Measurements from ENCODE around the gene DHTKD1.

DNA sequence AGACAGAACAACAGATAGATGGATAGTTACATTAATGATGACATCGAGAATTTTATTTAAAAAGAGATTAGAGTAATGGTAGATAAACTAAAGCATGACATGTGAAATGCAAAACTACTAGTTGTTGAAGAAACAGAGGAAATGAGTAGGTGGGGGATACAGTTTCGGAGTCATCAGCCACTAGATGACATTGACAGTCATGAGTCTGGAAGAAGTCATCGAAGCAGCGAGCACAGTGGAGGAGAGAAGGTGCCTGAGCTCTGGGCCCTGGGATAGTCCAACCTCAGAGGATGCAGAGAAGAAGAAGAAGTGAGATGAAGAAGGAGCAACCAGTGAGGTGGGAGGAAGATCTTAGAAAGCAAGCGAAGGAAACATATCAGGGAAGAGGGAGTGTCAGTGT is 40.5 kb downstream of the DHTKD1 start:
- TF ChIP-seq RAD21 (IDR thresholded peaks at IDR 0.05; ENCODE audit: insufficient read depth, low read depth, low read length) (no peak), RCOR1 (conservative IDR thresholded peaks at IDR 0.05; ENCODE audit: low read depth, low read length) (no peak), ZNF384 (IDR thresholded peaks at IDR 0.05; ENCODE audit: borderline replicate concordance, low read depth, low read length) (no peak), SMC3 (IDR thresholded peaks at IDR 0.05; ENCODE audit: borderline replicate concordance, low read length) (no peak), CEBPB (IDR thresholded peaks at IDR 0.05; ENCODE audit: borderline replicate concordance in 1 of 2, low read depth in 2 of 2, low read length in 2 of 2) (no peak), HDAC2 (IDR thresholded peaks at IDR 0.05) (no peak), EZH2 (IDR thresholded peaks at IDR 0.05; ENCODE audit: borderline replicate concordance, control insufficient read depth, low read depth, low read length) (no peak), GABPA (IDR thresholded peaks at IDR 0.05; ENCODE audit: low read depth) (no peak), MXI1 (IDR thresholded peaks at IDR 0.05; ENCODE audit: low read depth, low read length) (no peak), HDAC6 (IDR thresholded peaks at IDR 0.05; ENCODE audit: unreplicated experiment) (no peak)
- TF ChIP-seq, protein P1, sequence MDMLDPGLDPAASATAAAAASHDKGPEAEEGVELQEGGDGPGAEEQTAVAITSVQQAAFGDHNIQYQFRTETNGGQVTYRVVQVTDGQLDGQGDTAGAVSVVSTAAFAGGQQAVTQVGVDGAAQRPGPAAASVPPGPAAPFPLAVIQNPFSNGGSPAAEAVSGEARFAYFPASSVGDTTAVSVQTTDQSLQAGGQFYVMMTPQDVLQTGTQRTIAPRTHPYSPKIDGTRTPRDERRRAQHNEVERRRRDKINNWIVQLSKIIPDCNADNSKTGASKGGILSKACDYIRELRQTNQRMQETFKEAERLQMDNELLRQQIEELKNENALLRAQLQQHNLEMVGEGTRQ (IDR thresholded peaks at IDR 0.05; ENCODE audit: borderline replicate concordance, low read depth, low read length), result no peak
- TF ChIP-seq, protein P2, sequence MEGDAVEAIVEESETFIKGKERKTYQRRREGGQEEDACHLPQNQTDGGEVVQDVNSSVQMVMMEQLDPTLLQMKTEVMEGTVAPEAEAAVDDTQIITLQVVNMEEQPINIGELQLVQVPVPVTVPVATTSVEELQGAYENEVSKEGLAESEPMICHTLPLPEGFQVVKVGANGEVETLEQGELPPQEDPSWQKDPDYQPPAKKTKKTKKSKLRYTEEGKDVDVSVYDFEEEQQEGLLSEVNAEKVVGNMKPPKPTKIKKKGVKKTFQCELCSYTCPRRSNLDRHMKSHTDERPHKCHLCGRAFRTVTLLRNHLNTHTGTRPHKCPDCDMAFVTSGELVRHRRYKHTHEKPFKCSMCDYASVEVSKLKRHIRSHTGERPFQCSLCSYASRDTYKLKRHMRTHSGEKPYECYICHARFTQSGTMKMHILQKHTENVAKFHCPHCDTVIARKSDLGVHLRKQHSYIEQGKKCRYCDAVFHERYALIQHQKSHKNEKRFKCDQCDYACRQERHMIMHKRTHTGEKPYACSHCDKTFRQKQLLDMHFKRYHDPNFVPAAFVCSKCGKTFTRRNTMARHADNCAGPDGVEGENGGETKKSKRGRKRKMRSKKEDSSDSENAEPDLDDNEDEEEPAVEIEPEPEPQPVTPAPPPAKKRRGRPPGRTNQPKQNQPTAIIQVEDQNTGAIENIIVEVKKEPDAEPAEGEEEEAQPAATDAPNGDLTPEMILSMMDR (IDR thresholded peaks at IDR 0.05 in 2 of 3, conservative IDR thresholded peaks at IDR 0.05 in 1 of 3; ENCODE audit: control insufficient read depth in 2 of 3, extremely low read depth in 1 of 3, insufficient read depth in 1 of 3, low read depth in 3 of 3, low read length in 3 of 3), result no peak
- TF ChIP-seq, protein P3, sequence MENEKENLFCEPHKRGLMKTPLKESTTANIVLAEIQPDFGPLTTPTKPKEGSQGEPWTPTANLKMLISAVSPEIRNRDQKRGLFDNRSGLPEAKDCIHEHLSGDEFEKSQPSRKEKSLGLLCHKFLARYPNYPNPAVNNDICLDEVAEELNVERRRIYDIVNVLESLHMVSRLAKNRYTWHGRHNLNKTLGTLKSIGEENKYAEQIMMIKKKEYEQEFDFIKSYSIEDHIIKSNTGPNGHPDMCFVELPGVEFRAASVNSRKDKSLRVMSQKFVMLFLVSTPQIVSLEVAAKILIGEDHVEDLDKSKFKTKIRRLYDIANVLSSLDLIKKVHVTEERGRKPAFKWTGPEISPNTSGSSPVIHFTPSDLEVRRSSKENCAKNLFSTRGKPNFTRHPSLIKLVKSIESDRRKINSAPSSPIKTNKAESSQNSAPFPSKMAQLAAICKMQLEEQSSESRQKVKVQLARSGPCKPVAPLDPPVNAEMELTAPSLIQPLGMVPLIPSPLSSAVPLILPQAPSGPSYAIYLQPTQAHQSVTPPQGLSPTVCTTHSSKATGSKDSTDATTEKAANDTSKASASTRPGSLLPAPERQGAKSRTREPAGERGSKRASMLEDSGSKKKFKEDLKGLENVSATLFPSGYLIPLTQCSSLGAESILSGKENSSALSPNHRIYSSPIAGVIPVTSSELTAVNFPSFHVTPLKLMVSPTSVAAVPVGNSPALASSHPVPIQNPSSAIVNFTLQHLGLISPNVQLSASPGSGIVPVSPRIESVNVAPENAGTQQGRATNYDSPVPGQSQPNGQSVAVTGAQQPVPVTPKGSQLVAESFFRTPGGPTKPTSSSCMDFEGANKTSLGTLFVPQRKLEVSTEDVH (IDR thresholded peaks at IDR 0.05; ENCODE audit: low read depth, partially characterized antibody), result no peak
